Erythroblast (primary cell): ENCODE results near the gene SF3B3.
A peak's percentile ranks its signal among the peaks of the same experiment; 100 is the strongest.

Experiments used
- DNase-seq, 2 experiments: peaks; one replicate each; lab custom pipeline; 2025; lab: John Stamatoyannopoulos, UW
- GATA1 ChIP-seq: IDR thresholded peaks from 2 replicates; pipeline ENCODE4 v1.6.1; 2011; ENCODE audit warnings: low read depth, mild to moderate bottlenecking, control low read depth, low read length, moderate library complexity
- POLR2A ChIP-seq: IDR thresholded peaks from 2 replicates; pipeline ENCODE4 v1.6.1; 2011; ENCODE audit warnings: mild to moderate bottlenecking, low read length

Gene SF3B3

DNA sequence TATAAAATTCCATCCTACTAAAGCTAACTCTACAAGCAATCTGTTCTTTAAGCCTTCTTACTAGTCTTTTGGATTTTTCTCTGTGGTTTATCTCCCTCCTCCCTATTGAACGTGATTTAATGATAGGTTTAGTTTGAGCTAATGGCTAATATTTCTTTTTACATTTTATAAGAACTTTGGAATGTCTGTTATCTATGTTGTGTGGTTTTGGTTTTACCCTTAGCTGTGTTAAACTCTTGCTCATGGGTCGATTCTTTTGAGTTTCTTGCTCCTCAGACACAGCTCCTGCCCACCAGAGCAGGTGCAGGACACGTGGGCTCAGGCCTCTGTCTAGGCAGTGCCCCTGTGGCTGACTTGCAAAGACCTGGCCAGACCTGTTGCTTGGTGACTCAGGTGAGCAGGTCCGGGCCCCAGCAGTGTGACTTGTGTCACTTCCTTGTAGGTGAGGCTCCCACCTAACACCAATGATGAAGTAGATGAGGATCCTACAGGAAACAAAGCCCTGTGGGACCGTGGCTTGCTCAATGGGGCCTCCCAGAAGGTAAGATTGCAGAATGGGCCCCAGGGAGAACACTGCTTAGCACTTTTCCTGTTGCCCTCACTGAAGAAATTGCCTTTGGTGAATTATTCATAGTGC lies 45.1 kb downstream of the SF3B3 start:
- DNase-seq, result no peak
- TF ChIP-seq POLR2A (no peak), GATA1 (no peak)

DNA sequence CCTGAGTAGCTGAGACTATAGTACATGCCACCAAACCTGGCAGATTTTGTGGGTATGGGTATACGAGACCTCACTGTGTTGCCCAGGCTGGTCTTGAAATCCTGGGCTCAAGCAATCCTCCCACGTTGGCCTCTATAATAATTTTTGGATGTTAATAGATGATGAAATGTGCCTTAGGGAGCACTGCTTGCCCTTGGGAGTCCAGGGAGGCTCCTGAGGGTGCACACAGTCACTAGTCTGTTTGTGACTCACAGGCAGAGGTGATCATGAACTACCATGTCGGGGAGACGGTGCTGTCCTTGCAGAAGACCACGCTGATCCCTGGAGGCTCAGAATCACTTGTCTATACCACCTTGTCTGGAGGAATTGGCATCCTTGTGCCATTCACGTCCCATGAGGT lies 46.1 kb downstream of the SF3B3 start:
- no peak for DNase-seq
- TF ChIP-seq GATA1 (no peak), POLR2A (no peak)

DNA sequence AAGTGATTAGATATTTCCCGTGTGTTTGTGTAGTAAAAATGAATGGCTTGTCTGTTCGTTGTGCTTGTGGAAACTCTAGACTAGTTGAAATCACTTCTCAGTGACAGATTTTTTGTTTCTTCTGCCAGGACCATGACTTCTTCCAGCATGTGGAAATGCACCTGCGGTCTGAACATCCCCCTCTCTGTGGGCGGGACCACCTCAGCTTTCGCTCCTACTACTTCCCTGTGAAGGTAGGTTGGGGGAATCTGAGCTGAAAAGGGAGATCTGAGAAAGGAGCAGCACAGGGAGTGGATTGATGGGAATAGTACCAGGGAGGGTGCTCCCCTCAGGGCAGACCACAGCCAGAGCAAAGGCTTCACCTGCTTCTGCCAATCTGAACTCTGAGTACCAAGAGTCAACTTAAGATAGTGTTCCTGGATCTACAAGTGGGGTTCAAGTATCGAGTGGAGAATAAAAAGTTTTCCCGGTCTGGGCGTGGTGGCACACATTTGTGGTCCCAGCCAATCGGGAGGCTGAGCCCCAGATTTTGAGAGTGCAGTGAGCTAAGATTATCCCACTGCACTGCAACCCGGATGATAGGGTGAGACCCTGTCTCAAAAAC lies 47.5 kb downstream of the SF3B3 start:
- DNase-seq, result no peak
- TF ChIP-seq GATA1, result no peak
- no peak for TF ChIP-seq POLR2A

DNA sequence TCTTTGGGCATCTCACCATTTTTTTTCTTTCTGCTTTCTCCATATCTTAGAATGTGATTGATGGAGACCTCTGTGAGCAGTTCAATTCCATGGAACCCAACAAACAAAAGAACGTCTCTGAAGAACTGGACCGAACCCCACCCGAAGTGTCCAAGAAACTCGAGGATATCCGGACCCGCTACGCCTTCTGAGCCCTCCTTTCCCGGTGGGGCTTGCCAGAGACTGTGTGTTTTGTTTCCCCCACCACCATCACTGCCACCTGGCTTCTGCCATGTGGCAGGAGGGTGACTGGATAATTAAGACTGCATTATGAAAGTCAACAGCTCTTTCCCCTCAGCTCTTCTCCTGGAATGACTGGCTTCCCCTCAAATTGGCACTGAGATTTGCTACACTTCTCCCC lies 48.0 kb downstream of the SF3B3 start:
- TF ChIP-seq GATA1 (no peak), POLR2A (no peak)
- no peak for DNase-seq

DNA sequence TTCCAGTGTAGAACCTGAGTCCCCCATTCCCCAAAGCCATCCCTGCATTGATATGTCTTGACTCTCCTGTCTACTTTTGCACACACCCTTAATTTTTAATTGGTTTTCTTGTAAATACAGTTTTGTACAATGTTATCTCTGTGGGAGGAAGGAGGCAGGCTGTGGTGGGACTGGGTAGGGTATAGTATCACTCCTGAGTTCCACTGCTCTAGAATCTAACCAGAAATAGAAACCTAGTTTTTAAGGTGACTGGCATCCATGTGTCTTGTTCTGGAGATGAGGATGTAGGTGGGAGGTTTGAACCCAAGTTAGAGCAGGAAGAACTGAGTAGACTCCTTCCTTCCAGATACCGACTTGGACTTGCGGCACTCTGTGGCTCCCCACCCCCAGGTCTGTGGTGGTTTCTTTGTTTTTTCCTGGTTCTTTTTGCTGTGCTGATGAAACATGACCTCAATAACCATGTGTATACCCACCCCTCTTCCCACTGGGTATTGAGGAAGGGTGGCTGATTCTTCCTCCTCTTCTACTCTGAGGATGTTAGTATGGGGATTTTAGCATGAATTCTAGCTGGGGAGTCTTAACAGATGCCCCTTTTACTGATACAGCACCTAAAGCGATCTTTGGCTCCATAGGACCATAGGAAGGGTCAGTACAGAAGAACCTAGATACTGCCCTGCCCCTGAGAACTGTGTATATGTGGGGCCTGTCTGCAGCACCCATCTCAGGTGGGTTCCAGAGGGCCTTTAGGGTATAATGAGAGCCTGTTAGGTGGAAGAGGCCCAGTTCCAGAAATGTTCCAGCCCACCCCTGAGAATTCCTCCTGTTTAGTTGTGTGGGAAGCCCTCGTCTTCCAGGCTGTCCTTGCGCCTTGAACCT lies 48.7 kb downstream of the SF3B3 start:
- TF ChIP-seq POLR2A (no peak), GATA1 (no peak)

DNA sequence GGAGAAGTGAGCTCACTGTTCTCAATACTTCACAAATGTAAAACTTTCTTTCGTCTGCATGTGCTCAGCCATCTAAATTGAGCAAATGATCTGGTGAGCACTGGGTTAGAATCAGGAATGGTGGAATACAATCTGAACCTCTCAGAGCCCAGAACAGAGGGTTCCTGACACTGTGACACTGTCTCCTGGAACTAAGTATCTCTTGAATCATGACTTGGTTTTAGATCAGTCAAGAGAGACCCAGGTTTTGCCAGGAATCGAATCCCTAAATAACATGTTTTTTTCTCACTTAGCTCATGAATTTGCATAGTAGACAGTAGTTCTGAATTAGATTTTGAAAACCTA lies 49.3 kb downstream of the SF3B3 start:
- TF ChIP-seq GATA1 (no peak), POLR2A (no peak)
- DNase-seq, result no peak

More for the DNA sequence above, 48.7 kb downstream of the SF3B3 start:
- DNase-seq, result no peak

DNA sequence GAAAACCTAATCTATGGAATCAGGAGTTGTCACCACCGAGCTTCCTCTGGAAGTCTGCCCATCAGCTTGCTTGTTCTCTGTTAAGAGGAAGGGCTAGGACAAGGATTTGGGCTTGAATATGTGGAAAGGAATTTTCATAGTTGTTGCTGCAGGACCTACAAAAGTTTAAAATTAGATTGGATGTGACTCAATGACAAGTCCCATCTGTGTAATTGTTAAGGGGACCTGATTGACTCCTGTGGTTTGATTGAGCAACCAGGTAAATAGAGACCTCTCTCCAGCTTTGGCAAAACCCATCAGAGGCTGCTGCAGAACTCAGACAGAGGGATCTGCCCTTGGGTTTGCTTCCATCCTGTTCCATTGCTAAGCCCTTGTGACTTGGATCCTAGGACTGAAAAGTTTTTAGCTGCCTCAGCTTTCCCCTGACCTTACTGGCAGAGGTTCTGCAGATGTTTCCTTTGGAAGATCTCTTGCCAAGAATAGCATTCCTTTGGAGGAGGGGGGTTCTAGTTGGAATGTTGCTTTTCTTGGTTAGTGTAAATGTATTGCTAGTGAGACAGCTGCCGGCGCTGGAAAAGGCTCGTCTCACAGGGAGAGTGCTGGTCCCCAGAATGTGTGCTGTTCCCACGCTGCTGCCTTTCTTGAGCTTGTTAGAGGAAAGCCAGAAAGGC lies 50.0 kb downstream of the SF3B3 start:
- TF ChIP-seq POLR2A, result no peak
- DNase-seq, result no peak

DNA sequence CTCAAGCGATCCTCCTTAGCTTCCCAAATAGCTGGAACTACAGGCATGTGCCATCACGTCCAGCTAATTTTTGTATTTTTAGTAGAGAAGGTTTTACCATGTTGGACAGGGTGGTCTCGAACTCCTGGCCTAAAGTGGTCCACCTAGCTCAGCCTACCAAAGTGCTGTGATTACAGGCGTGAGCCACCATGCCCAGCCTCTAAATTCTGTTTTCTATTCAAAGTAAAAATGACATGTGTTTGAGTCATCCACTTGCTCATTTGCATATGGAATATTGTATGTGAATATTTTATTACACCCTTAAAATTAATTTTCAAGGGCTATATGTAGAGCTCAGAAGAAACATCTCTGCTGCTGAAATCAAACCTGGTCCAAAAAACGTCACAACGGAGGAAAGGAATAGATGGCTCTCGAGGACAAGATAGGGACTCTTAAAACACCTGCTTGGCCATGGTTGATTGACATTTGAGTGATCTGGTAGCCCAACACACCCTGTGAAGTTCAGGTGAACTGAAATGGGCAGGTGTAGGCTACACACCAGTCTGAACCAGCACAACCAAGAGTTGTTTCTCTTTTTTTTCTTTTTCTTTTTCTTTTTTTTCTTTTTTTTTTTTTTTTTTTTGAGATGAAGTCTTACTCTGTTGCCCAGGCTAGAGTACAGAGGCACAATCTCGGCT lies 51.1 kb downstream of the SF3B3 start:
- no peak for DNase-seq
- no peak for TF ChIP-seq POLR2A

DNA sequence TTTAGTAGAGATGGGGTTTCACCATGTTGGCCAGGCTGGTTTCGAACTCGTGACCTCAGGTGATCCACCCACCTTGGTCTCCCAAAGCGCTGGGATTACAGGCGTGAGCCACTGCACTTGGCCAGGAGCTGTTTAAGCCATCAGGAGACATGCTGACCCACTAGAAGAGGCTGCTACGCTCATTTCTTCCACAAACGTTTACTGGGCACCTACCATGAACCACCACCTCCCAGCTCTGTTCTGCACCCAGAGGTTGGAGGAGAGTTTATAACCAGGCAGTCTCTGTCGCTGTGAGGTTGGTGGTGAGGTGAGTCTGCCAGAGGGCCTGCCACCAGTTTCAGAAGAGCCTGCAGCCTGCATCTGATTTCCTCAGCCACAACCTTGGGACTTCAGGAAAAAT lies 51.8 kb downstream of the SF3B3 start:
- DNase-seq, result no peak
- TF ChIP-seq POLR2A (no peak), GATA1 (no peak)

DNA sequence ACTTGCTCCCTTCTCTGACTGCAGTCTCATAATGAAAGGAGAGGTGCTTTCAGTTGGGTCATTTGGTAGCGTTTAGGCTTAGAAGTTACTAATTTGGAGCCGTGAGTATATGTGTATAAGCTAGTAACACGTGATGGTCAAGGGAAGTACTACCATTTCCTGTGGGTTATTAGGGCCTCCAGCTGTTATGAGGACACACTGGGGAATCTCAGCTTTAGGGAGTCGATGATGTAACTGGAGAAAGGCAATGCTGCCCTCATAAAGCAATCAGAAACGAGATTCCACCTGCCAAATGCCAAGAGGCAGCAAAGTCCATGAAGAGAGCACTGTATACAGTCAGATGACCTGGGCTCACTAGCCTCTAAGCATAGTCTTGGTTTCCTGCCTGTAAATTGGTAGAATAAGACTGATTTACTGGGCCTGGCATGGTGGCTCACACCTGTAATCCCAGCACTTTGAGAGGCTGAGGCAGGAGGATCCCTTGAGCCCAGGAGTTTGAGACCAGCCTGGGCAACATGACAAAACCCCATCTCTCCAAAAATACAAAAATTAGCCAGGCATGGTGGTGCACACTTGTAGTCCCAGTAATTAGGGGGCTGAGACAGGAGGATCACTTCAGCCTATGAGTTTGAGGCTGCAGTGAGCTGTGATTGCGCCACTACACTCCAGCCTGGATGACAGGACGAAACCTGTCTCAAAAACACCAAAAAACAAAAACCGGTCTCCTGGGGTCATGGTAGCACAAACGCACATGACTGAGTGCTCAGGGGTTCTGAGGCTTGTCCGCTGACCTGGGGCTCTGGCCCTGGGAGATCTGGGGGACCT lies 53.0 kb downstream of the SF3B3 start:
- DNase-seq, result peak in 1 of 2 experiments; percentile 17
- TF ChIP-seq GATA1 (no peak), POLR2A (no peak)

DNA sequence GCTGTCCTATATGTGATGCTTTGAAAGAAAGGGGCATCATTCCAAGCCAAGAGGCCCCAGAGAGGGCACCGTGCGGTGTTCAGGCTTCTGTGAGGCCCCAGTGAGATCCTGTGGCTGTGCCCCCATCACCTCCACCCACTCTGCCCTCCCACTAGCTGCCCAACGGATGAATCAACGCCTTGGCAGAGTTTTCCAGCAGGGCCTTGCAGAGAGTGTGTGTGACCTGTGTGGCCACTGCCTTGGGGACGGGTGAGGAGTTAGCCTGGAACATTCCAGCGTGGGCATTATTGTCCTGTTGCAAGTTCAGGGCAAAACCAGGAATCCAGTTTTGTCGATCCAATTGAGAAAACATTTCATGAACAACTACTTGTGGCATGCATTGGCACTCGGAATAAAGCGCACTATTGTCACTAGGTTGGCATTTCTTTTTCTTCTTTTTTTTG lies 53.7 kb downstream of the SF3B3 start:
- DNase-seq, result no peak
- no peak for TF ChIP-seq GATA1
- TF ChIP-seq POLR2A, result no peak

DNA sequence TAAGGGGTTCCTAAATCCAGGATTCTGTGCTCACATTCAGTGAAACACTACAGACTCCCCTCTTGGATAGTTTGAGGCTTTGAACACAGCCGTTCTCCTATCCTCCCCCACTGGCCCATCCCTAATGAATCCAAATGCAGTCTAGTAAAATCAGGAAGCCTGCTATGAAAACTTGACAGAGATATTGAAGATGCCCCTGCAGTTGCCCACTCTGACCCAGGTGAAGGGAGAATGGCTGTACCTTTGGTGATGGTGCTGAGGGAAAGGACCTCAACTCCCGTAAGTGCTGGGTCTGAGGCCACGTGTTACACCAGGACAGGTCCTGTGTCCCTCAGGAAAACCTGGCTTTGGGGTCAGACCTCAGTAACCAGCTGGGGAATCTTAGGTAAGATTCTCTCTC lies 54.4 kb downstream of the SF3B3 start:
- no peak for DNase-seq
- no peak for TF ChIP-seq GATA1
- TF ChIP-seq POLR2A, result no peak

DNA sequence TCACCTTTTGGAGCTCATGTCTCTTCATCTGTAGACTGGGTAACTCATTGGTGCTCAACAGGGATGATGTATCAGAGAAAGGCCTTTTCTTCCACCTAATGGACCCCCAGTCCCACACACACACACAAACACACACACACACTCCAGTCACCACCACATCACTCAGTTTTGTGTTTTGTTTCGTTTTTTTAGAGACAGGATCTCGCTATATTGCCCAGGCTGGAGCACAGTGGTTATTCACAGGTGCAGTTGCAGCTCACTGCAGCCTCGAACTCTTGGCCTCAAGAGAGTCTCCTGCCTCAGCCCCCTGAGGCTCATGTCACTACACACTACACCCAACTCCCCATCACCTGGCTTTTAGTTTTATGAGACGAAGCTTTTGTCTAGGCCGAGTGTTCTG lies 55.6 kb downstream of the SF3B3 start:
- TF ChIP-seq GATA1 (no peak), POLR2A (no peak)
- no peak for DNase-seq
